ENCODE results near the gene CCDC83.

CCDC83 gene

DNA sequence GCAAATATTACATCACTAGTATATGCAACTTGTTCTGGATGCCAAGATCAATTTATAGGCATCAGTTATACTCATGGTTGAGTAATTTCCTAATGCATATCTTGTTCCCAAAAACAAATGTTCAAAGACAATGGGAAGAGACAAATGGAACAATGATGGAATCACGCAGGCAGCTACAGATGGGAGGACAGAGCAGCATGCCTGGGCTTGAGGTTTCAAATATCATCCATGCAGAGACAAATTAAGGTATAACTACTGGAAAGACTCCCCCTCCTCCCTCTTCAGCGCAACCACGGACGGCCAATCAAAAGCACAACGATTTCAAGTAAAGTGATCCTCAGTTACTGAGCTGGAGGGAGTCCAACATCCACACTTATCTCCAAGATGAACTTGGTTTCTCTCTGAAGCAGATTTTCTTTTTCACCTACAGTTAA is 106.8 kb downstream of the CCDC83 start:
- TF ChIP-seq, protein P1, sequence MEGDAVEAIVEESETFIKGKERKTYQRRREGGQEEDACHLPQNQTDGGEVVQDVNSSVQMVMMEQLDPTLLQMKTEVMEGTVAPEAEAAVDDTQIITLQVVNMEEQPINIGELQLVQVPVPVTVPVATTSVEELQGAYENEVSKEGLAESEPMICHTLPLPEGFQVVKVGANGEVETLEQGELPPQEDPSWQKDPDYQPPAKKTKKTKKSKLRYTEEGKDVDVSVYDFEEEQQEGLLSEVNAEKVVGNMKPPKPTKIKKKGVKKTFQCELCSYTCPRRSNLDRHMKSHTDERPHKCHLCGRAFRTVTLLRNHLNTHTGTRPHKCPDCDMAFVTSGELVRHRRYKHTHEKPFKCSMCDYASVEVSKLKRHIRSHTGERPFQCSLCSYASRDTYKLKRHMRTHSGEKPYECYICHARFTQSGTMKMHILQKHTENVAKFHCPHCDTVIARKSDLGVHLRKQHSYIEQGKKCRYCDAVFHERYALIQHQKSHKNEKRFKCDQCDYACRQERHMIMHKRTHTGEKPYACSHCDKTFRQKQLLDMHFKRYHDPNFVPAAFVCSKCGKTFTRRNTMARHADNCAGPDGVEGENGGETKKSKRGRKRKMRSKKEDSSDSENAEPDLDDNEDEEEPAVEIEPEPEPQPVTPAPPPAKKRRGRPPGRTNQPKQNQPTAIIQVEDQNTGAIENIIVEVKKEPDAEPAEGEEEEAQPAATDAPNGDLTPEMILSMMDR (IDR thresholded peaks at IDR 0.05; ENCODE audit: low read depth, low read length): no peak
- Histone ChIP-seq H3K4me3 (ENCODE audit: low read depth, low read length) (no peak overlapping the region), H3K9me3 (no peaks in the 10 kb centered on the region), H3K27me3 (no peaks in the 10 kb centered on the region), H3K36me3 (no peaks in the 10 kb centered on the region; the same call in none of the 2 replicates), H3K4me1 (peaks cover 7% of the 10 kb centered on the region; the same call in 1 of the 2 replicates)
- DNase-seq: no peak

GRCh38 chr11:85965202-85965601 is 110.0 kb downstream of the CCDC83 start:
- Histone ChIP-seq H3K9me3 (no peaks in the 10 kb centered on the region), H3K4me1 (peaks cover 7% of the 10 kb centered on the region; the same call in 1 of the 2 replicates), H3K36me3 (peaks cover 9% of the 10 kb centered on the region), H3K4me3 (ENCODE audit: low read depth, low read length) (no peak overlapping the region), H3K27me3 (no peaks in the 10 kb centered on the region)
- no peak for DNase-seq
- TF ChIP-seq, protein P1 (IDR thresholded peaks at IDR 0.05; ENCODE audit: low read depth, low read length): no peak

DNA sequence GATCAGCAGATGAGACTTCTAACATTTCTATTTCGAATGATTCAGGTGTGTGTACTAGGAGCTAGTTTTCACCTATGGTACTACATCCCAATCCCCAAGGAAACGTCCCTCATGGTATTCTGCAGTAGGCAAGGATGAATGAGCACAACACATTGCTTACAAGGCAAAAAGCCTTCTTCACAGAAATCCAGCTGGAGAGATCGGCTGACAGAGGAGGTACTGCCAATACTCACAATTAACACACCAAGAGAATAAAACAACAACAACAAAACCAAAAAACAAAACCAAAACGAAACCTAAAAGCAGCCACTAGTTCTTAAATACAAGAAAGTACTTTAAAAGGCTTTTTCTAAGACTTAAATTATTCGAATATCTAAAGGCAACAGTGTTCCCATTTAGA is 112.3 kb downstream of the CCDC83 start:
- Histone ChIP-seq H3K9me3 (no peaks in the 10 kb centered on the region), H3K27me3 (no peaks in the 10 kb centered on the region), H3K36me3 (peaks cover 24% of the 10 kb centered on the region), H3K4me3 (ENCODE audit: low read depth, low read length) (no peak overlapping the region), H3K4me1 (no peaks in the 10 kb centered on the region)
- no peak for DNase-seq
- TF ChIP-seq, protein P1 (IDR thresholded peaks at IDR 0.05; ENCODE audit: low read depth, low read length): no peak

Measured in BE2C (cell line).